ELF-1 (cell line): Measurements from ENCODE around the gene RHOA.

Experiments
- DNase-seq: peaks from one replicate; pipeline ENCODE4 v3.0.0-alpha.2; 2016; ENCODE audit warnings: low read depth, low spot score

Gene RHOA

DNA sequence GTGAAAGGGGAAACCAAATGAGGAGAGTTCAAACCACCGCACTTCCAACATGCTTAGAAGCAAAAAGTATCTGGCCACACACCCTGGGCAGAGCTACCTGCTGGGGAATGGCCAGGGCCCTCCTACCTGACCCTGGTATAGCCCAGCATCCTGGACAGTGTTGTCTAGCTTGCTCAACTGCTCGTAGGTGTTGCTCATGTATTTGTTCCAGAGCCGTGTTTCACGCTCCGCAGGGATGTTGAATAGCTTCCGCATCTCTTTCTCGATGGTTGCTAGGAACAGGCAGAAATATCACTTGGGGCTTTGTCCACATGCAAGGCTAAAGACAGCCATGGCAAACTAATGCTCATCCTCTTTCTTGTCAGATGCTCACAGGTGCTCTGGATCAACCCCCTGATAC is 87.0 kb downstream of the RHOA start:
- DNase-seq, result no peak

DNA sequence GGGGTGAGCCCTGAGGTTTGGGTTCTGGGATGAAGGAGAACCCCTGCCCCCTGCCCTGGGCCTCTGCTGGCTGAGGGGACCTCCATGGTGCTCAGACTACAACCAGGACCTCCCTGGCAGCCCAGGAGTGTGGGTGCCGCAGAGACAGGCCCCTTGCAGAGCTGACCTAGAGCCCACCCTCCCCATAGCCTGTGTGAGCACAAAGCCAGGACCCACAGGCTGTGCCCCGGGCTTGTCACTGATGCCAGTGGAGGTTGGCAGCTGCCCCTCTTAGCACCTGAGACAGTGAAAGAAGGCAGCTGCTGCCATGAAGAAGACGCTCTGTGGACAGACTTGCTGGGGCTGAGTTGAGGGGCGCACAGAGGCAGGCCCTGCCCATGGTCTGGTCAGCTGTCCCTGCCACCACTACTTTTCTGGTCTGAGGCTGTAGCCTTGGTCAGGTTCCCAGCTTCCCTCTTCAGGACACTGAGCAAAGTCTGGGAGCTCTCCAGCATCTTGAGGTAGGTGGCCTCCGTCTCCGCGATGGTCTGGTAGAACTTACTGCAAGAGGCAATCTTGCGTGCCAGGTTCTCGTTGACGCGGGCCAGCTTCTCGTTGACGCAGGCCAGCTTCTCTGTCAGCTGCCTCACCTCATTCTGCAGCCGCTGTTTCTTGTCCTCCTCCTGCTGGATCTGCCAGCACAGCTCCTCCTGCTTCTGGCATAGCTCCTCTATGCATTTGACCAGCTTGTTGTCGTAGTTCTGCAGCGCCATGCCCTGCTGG is 94.9 kb downstream of the RHOA start:
- no peak for DNase-seq

DNA sequence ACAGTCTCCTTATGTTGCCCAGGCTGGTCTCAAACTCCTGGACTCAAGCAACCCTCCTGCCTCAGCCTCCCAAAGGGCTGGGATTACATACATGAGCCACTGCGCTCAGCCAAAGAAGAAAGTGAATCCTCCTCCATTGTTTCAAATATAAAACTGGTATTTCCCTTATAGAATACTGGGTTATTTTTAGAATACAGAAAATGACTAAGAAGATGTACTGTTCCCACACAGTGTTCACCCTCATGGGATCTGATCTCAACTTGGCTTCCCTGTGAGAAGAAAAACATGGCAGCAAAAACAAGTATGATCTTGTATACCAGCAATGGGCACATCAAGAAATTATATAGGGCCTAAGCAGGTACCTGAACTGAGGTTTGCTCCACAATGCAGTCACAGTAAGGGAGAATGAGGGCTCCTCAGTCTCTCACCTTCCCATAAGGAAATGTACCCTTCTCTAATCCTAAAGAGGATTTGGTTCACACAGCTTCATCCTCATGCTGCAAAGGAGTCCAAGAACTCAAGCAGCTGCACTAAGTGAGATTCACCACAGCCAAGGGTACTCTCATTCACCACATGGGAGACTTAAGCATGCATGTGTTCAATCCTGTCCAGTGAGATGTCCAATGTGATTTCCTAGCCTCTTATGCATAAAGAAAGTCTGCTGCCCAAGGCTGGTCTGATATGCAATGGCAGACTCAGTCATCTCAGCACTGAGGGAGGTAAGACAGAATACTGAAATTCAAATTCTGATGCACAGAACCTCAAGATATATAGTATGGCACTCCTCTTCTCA is 97.7 kb downstream of the RHOA start:
- no peak for DNase-seq

DNA sequence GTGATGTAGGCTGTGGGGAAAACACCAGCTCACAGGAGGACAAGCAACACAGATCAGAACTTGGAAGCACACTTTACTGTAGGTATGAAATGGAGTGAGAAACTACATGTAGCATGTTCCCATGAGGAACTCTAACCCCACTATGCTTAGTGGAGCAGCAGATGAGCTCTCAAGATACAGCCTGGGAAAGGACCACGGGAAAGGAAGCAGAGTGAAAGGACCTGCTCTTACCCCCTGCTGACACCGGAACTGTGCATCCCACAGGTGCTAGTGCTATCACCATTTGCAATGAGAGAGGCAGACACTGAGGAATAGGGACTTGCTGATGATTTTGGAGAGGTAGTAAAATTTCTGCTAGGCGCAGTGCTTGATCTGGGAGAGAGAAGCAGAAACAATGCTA is 100.5 kb downstream of the RHOA start:
- no peak for DNase-seq

- no peak for DNase-seq
These were observed 101.1 kb downstream of the RHOA start for GRCh38 chr3:49310677-49311076.
